H9 (cell line): ENCODE data around the gene CPT1C. TPM values are rescaled to one million over a fixed set of nuclear protein-coding genes. Genes with fewer than 3 reads are reported as not detected.

Experiments
- DNase-seq: peaks from one replicate; pipeline ENCODE4 v3.0.0-alpha.2; 2017
- H2AFZ ChIP-seq: one replicate; pipeline ENCODE4 v1.6.1; 2013; ENCODE audit warnings: mild to moderate bottlenecking, low read length, control low read depth, moderate library complexity
- H2AK5ac ChIP-seq: 2 replicates; pipeline ENCODE4 v1.6.1; 2013; ENCODE audit warnings: low read length, control low read depth, mixed read lengths; ENCODE audit not compliant: insufficient read length
- H2BK120ac ChIP-seq: one replicate; pipeline ENCODE4 v1.6.1; 2013; ENCODE audit warnings: low read depth, mild to moderate bottlenecking, low read length, control low read depth, inconsistent platforms; ENCODE audit not compliant: poor library complexity, severe bottlenecking
- H2BK12ac ChIP-seq: 2 replicates; pipeline ENCODE4 v1.6.1; 2013; ENCODE audit warnings: low read length, control low read depth, mixed read lengths, low read depth; ENCODE audit not compliant: insufficient read length
- H2BK15ac ChIP-seq: 2 replicates; pipeline ENCODE4 v1.6.1; 2013; ENCODE audit warnings: low read depth, low read length, control low read depth
- H2BK20ac ChIP-seq: one replicate; pipeline ENCODE4 v1.6.1; 2013; ENCODE audit warnings: low read depth, mild to moderate bottlenecking, low read length, control low read depth, inconsistent platforms; ENCODE audit not compliant: poor library complexity, severe bottlenecking
- H2BK5ac ChIP-seq: 2 replicates; pipeline ENCODE4 v1.6.1; 2013; ENCODE audit warnings: low read length, control low read depth, mixed read lengths; ENCODE audit not compliant: insufficient read length
- H3K14ac ChIP-seq: 2 replicates; pipeline ENCODE4 v1.6.1; 2013; ENCODE audit warnings: low read length, control low read depth; ENCODE audit not compliant: insufficient read depth
- H3K18ac ChIP-seq: 2 replicates; pipeline ENCODE4 v1.6.1; 2013; ENCODE audit warnings: low read depth, mild to moderate bottlenecking, mixed read lengths, low read length, control low read depth; ENCODE audit not compliant: insufficient read length
- H3K23ac ChIP-seq: 2 replicates; pipeline ENCODE4 v1.6.1; 2013; ENCODE audit warnings: low read length, control low read depth, mixed read lengths, low read depth; ENCODE audit not compliant: insufficient read length
- H3K23me2 ChIP-seq: 2 replicates; pipeline ENCODE4 v1.6.1; 2013; ENCODE audit warnings: low read depth, mild to moderate bottlenecking, mixed read lengths, low read length, control low read depth; ENCODE audit not compliant: insufficient read length, poor library complexity, severe bottlenecking
- H3K27ac ChIP-seq: 2 replicates; pipeline ENCODE4 v1.5.1; 2013; ENCODE audit warnings: low read length, control low read depth, mixed read lengths, low read depth; ENCODE audit not compliant: insufficient read length
- H3K27me3 ChIP-seq: 2 replicates; pipeline ENCODE4 v1.6.1; 2013; ENCODE audit warnings: low read length, control low read depth, inconsistent platforms; ENCODE audit not compliant: insufficient read depth
- H3K4ac ChIP-seq: 2 replicates; pipeline ENCODE4 v1.6.1; 2013; ENCODE audit warnings: low read depth, mild to moderate bottlenecking, control low read depth, inconsistent platforms, low read length, moderate library complexity
- H3K4me1 ChIP-seq: 2 replicates; pipeline ENCODE4 v1.6.1; 2013; ENCODE audit warnings: low read length, control low read depth, inconsistent platforms; ENCODE audit not compliant: insufficient read depth
- H3K4me2 ChIP-seq: 2 replicates; pipeline ENCODE4 v1.6.1; 2013; ENCODE audit warnings: low read length, control low read depth, mixed read lengths; ENCODE audit not compliant: insufficient read length, insufficient read depth
- H3K56ac ChIP-seq: 2 replicates; pipeline ENCODE4 v1.6.1; 2013; ENCODE audit warnings: low read depth, mild to moderate bottlenecking, mixed read lengths, low read length, control low read depth; ENCODE audit not compliant: insufficient read length
- H3K79me1 ChIP-seq: 2 replicates; pipeline ENCODE4 v1.6.1; 2013; ENCODE audit warnings: low read depth, mild to moderate bottlenecking, moderate library complexity, low read length, control low read depth, inconsistent platforms; ENCODE audit not compliant: insufficient read depth, poor library complexity, severe bottlenecking
- H3K79me2 ChIP-seq: 2 replicates; pipeline ENCODE4 v1.6.1; 2013; ENCODE audit warnings: low read length, control low read depth, inconsistent platforms; ENCODE audit not compliant: insufficient read depth
- H3K9ac ChIP-seq: 2 replicates; pipeline ENCODE4 v1.6.1; 2013; ENCODE audit warnings: low read length, control low read depth, mixed read lengths; ENCODE audit not compliant: insufficient read length; ENCODE audit errors: extremely low read depth
- H3K9me3 ChIP-seq: one replicate; pipeline ENCODE4 v1.6.1; 2013; ENCODE audit warnings: low read depth, low read length, inconsistent platforms; ENCODE audit not compliant: control insufficient read depth
- H3T11ph ChIP-seq: one replicate; pipeline ENCODE4 v1.6.1; 2013; ENCODE audit warnings: mild to moderate bottlenecking, low read length, control low read depth, inconsistent platforms
- H4K20me1 ChIP-seq: one replicate; pipeline ENCODE4 v1.6.1; 2013; ENCODE audit not compliant: control insufficient read depth, insufficient read length, insufficient read depth
- H4K5ac ChIP-seq: 2 replicates; pipeline ENCODE4 v1.6.1; 2013; ENCODE audit warnings: low read depth, mild to moderate bottlenecking, mixed read lengths, low read length, control low read depth; ENCODE audit not compliant: insufficient read length
- H4K8ac ChIP-seq: replicated peaks from 2 replicates; pipeline ENCODE4 v1.6.1; 2013; ENCODE audit warnings: low read length, control low read depth, mixed read lengths, low read depth; ENCODE audit not compliant: insufficient read length
- H4K91ac ChIP-seq: 2 replicates; pipeline ENCODE4 v1.6.1; 2013; ENCODE audit warnings: low read depth, mild to moderate bottlenecking, moderate library complexity, mixed read lengths, low read length, control low read depth; ENCODE audit not compliant: insufficient read length
- H3K27ac Mint-ChIP-seq, 3 experiments: 2 replicates in 2 of 3; 3 replicates in 1 of 3; pipeline ENCODE4 v1.8.0; 2020 to 2021; ENCODE audit warnings: mixed read lengths in 3 of 3, mild to moderate bottlenecking in 1 of 3, moderate library complexity in 1 of 3
- H3K27me3 Mint-ChIP-seq: 2 replicates; pipeline ENCODE4 v1.8.0; 2021; ENCODE audit warnings: low read depth, mild to moderate bottlenecking, moderate library complexity, mixed read lengths
- H3K36me3 Mint-ChIP-seq, 3 experiments: 2 replicates in 2 of 3; 3 replicates in 1 of 3; pipeline ENCODE4 v1.8.0; 2020 to 2021; ENCODE audit warnings: low read depth in 3 of 3, mixed read lengths in 3 of 3; ENCODE audit not compliant: insufficient read depth in 1 of 3
- H3K4me1 Mint-ChIP-seq, 2 experiments: 2 replicates each; pipeline ENCODE4 v1.8.0; 2020; ENCODE audit warnings: mixed read lengths in 2 of 2
- H3K4me3 Mint-ChIP-seq, 2 experiments: 2 replicates in 1 of 2; 3 replicates in 1 of 2; pipeline ENCODE4 v1.8.0; 2020 to 2021; ENCODE audit warnings: mild to moderate bottlenecking in 2 of 2, mixed read lengths in 2 of 2, moderate library complexity in 1 of 2
- H3K9me3 Mint-ChIP-seq, 2 experiments: 2 replicates in 1 of 2; 3 replicates in 1 of 2; pipeline ENCODE4 v1.8.0; 2020; ENCODE audit warnings: mild to moderate bottlenecking in 2 of 2, mixed read lengths in 2 of 2, moderate library complexity in 1 of 2
- CTCF ChIP-seq: fragments of 200-600 bp; sonication (generic); conservative IDR thresholded peaks from 3 replicates; pipeline ENCODE4 v1.8.0; 2021; ENCODE audit warnings: antibody characterized with exemption, mild to moderate bottlenecking
- WGBS: extraction: QIAGEN DNeasy Blood & Tissue Kit; methylation state at CpG from one replicate; pipeline ENCODE4 v1.1.7; 2013; ENCODE audit warnings: missing lambda C conversion rate, low lambda C conversion rate, mixed read lengths; ENCODE audit not compliant: insufficient read length; ENCODE audit errors: extremely low coverage; 5-methylcytosine and 5-hydroxymethylcytosine counted together
- total RNA-seq: library from RNA; stranded (reverse); gene quantifications from 2 replicates; pipeline ENCODE4 v1.2.1, GENCODE V29; 2021

The CPT1C gene
- total RNA-seq, 1 experiment from 2014 or later: 74.6 TPM

- Histone ChIP-seq H2AFZ (no peak within 1 kb of the TSS), H4K8ac (no peak within 1 kb of the TSS), H3K27me3 (no peaks in the 10 kb centered on the region), H2BK120ac (peak within 1 kb of the TSS; percentile 78), H3K56ac (no peak within 1 kb of the TSS), H3K79me2 (peaks cover 22% of the 10 kb centered on the region; the same call in 1 of the 2 replicates), H4K20me1 (no peaks in the 10 kb centered on the region), H3K4ac (peak within 1 kb of the TSS; percentile 13; the same call in 1 of the 2 replicates), H3K14ac (peak within 1 kb of the TSS; percentile 93), H2BK20ac (no peak within 1 kb of the TSS), H4K91ac (no peak within 1 kb of the TSS), H3K79me1 (peaks cover 2% of the 10 kb centered on the region), H3K18ac (peak within 1 kb of the TSS; percentile 97), H2BK12ac (no peak within 1 kb of the TSS), H3K4me2 (peak within 1 kb of the TSS; percentile 63), H2BK15ac (no peak within 1 kb of the TSS), H4K5ac (peak within 1 kb of the TSS; percentile 60), H3K27ac (peak within 1 kb of the TSS; percentile 85), H3K9ac (peak within 1 kb of the TSS; percentile 95), H2AK5ac (no peak within 1 kb of the TSS), H3K23me2 (peaks cover 4% of the 10 kb centered on the region), H3T11ph (peak within 1 kb of the TSS; percentile 90), H2BK5ac (peak within 1 kb of the TSS; percentile 85), H3K4me1 (peaks cover 6% of the 10 kb centered on the region), H3K23ac (no peak within 1 kb of the TSS), H3K9me3 (no peaks in the 10 kb centered on the region)
- Mint-ChIP-seq H3K4me3 (peak within 1 kb of the TSS; percentile 97 to 98), H3K27ac (peak within 1 kb of the TSS; percentile 100), H3K27me3 (peaks cover 2% of the 10 kb centered on the region; the same call in 1 of the 2 replicates), H3K36me3 (peaks cover 26 to 33% (median 28%) of the 10 kb centered on the region in 3 experiments; a peak in 6 of 7 replicates), H3K4me1 (peaks cover 20 to 35% of the 10 kb centered on the region in 2 experiments), H3K9me3 (no peaks in the 10 kb centered on the region; a peak in 2 of 5 replicates)
- DNase-seq: peak; percentile 69
- TF ChIP-seq CTCF: no peak
- no CpG with 5 or more reads among the region's 57 CpGs for WGBS
Observed at GRCh38 chr19:49677231-49677900, 13.6 kb upstream of the CPT1C start, which contains the start of gene PRMT1. Gene PRMT1 (plus strand): TSS chr19:49677271. CDS start chr19:49677281, 10 bp downstream.
